Mesenchymal stem cell (in vitro differentiated cells and primary cell): ENCODE data around the gene HCN4.

Source experiments
- DNase-seq: peaks from one replicate; pipeline ENCODE4 v3.0.0-alpha.2; 2013
- H2AFZ ChIP-seq: one replicate; pipeline ENCODE4 v1.6.1; 2013; ENCODE audit warnings: low read depth, mild to moderate bottlenecking, control low read depth, inconsistent platforms, low read length, moderate library complexity
- H2AK5ac ChIP-seq: 2 replicates; pipeline ENCODE4 v1.6.1; 2013; ENCODE audit warnings: low read length, moderate library complexity, mild to moderate bottlenecking, inconsistent platforms; ENCODE audit not compliant: severe bottlenecking
- H2BK120ac ChIP-seq: one replicate; pipeline ENCODE4 v1.6.1; 2013; ENCODE audit warnings: low read depth, mild to moderate bottlenecking, inconsistent platforms, low read length, moderate library complexity
- H2BK12ac ChIP-seq, 2 experiments: one replicate each; pipeline ENCODE4 v1.6.1; 2013; ENCODE audit warnings: inconsistent platforms in 2 of 2, low read length in 2 of 2, mild to moderate bottlenecking in 2 of 2, moderate library complexity in 2 of 2, control low read depth in 1 of 2
- H2BK15ac ChIP-seq: one replicate; pipeline ENCODE4 v1.6.1; 2013; ENCODE audit warnings: mild to moderate bottlenecking, low read depth, inconsistent platforms; ENCODE audit not compliant: poor library complexity, severe bottlenecking
- H2BK5ac ChIP-seq: 2 replicates; pipeline ENCODE4 v1.6.1; 2013; ENCODE audit warnings: low read depth, mild to moderate bottlenecking, low read length, control low read depth, inconsistent platforms; ENCODE audit not compliant: poor library complexity, severe bottlenecking
- H3K14ac ChIP-seq, 2 experiments: one replicate each; pipeline ENCODE4 v1.6.1; 2013; ENCODE audit warnings: inconsistent platforms in 2 of 2, low read length in 2 of 2, control low read depth in 1 of 2, mild to moderate bottlenecking in 1 of 2, moderate library complexity in 1 of 2
- H3K18ac ChIP-seq, 2 experiments: one replicate each; pipeline ENCODE4 v1.6.1; 2013; ENCODE audit warnings: inconsistent platforms in 2 of 2, low read length in 2 of 2, control low read depth in 1 of 2, low read depth in 1 of 2, mild to moderate bottlenecking in 1 of 2
- H3K23ac ChIP-seq, 2 experiments: one replicate each; pipeline ENCODE4 v1.6.1; 2013; ENCODE audit warnings: inconsistent platforms in 2 of 2, low read length in 2 of 2, mild to moderate bottlenecking in 2 of 2, moderate library complexity in 2 of 2, control low read depth in 1 of 2
- H3K27ac ChIP-seq: 2 replicates; pipeline ENCODE4 v1.5.1; 2013; ENCODE audit warnings: mild to moderate bottlenecking, moderate library complexity, low read length, control low read depth, inconsistent platforms; ENCODE audit not compliant: poor library complexity, severe bottlenecking
- H3K27me3 ChIP-seq, 2 experiments: 2 replicates each; pipeline versions ENCODE4 v1.6.1 to v1.7.0; 2013; ENCODE audit warnings: low read length in 2 of 2, mild to moderate bottlenecking in 2 of 2, moderate library complexity in 2 of 2, control low read depth in 1 of 2, inconsistent platforms in 1 of 2; ENCODE audit not compliant: control insufficient read depth in 1 of 2, insufficient read depth in 1 of 2
- H3K36me3 ChIP-seq, 2 experiments: 2 replicates each; pipeline versions ENCODE4 v1.6.1 to v1.7.0; 2013; ENCODE audit warnings: low read length in 2 of 2, control low read depth in 1 of 2, inconsistent platforms in 1 of 2, low read depth in 1 of 2, mild to moderate bottlenecking in 1 of 2; ENCODE audit not compliant: insufficient read depth in 2 of 2, control insufficient read depth in 1 of 2
- H3K4ac ChIP-seq, 2 experiments: one replicate each; pipeline ENCODE4 v1.6.1; 2013; ENCODE audit warnings: inconsistent platforms in 2 of 2, low read length in 2 of 2, mild to moderate bottlenecking in 2 of 2, moderate library complexity in 2 of 2, control low read depth in 1 of 2, low read depth in 1 of 2
- H3K4me1 ChIP-seq: 2 replicates; pipeline ENCODE4 v1.6.1; 2013; ENCODE audit warnings: low read depth, low read length, control low read depth; ENCODE audit not compliant: control insufficient read depth, insufficient read depth
- H3K4me2 ChIP-seq: 2 replicates; pipeline ENCODE4 v1.6.1; 2013; ENCODE audit warnings: low read length, mild to moderate bottlenecking, inconsistent platforms; ENCODE audit not compliant: poor library complexity, severe bottlenecking
- H3K4me3 ChIP-seq, 2 experiments: 2 replicates each; pipeline versions ENCODE4 v1.5.1 to v1.7.0; 2013; ENCODE audit warnings: low read length in 2 of 2, mild to moderate bottlenecking in 2 of 2, control low read depth in 1 of 2, low read depth in 1 of 2; ENCODE audit not compliant: insufficient read depth in 1 of 2
- H3K79me1 ChIP-seq: replicated peaks from 2 replicates; pipeline ENCODE4 v1.6.1; 2013; ENCODE audit warnings: mild to moderate bottlenecking, control low read depth, low read length, inconsistent platforms; ENCODE audit not compliant: poor library complexity, severe bottlenecking
- H3K9ac ChIP-seq: 2 replicates; pipeline ENCODE4 v1.7.0; 2013; ENCODE audit warnings: mild to moderate bottlenecking, low read length, moderate library complexity
- H3K9me3 ChIP-seq: 2 replicates; pipeline ENCODE4 v1.7.0; 2013; ENCODE audit warnings: mild to moderate bottlenecking, low read length; ENCODE audit not compliant: control insufficient read depth
- H4K8ac ChIP-seq: one replicate; pipeline ENCODE4 v1.6.1; 2013; ENCODE audit warnings: inconsistent platforms, mild to moderate bottlenecking, low read length, moderate library complexity
- H4K91ac ChIP-seq: one replicate; pipeline ENCODE4 v1.6.1; 2013; ENCODE audit warnings: mild to moderate bottlenecking, low read length, inconsistent platforms
- WGBS: methylation state at CpG from one replicate; pipeline ENCODE4 v1.1.7; 2013; ENCODE audit warnings: mixed read lengths; 5-methylcytosine and 5-hydroxymethylcytosine counted together

HCN4 gene

DNA sequence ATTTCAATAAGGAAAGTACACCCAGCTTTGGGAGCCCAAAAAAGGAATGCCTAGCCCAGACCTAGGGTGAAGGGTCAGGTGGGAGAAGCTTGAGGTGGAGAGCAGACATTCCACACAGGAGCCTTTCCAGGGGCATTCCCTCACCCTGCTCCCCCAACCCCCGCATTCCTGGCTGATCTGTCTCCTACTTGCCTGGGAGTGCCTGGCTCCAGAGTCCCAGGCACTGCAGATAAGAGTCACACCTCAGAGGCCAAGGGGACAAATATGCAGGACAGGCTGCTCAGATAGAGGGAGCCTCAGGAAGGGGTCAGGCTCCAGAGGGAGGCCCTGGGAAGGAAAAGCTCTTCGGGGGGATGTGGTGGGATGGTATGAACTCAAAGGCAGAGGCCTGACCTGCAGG is 20.8 kb upstream of the HCN4 start:
- Histone ChIP-seq H3K4ac (no peak overlapping the region), H4K91ac (no peak overlapping the region), H3K4me2 (no peak overlapping the region), H3K4me3 (no peak overlapping the region), H4K8ac (no peak overlapping the region), H3K18ac (no peak overlapping the region), H2AFZ (no peak overlapping the region), H2AK5ac (no peak overlapping the region), H3K79me1 (no peaks in the 10 kb centered on the region), H3K14ac (no peak overlapping the region), H2BK120ac (no peak overlapping the region), H3K23ac (no peak overlapping the region), H2BK15ac (no peak overlapping the region), H3K27me3 (peaks cover 39 to 47% of the 10 kb centered on the region in 2 experiments), H3K9ac (no peak overlapping the region), H3K36me3 (no peaks in the 10 kb centered on the region), H2BK5ac (no peak overlapping the region), H2BK12ac (no peak overlapping the region), H3K4me1 (peaks cover 9% of the 10 kb centered on the region), H3K27ac (no peak overlapping the region), H3K9me3 (no peaks in the 10 kb centered on the region)
- 20% methylated on average over 2 of the region's 2 CpGs for WGBS
- DNase-seq: no peak

DNA sequence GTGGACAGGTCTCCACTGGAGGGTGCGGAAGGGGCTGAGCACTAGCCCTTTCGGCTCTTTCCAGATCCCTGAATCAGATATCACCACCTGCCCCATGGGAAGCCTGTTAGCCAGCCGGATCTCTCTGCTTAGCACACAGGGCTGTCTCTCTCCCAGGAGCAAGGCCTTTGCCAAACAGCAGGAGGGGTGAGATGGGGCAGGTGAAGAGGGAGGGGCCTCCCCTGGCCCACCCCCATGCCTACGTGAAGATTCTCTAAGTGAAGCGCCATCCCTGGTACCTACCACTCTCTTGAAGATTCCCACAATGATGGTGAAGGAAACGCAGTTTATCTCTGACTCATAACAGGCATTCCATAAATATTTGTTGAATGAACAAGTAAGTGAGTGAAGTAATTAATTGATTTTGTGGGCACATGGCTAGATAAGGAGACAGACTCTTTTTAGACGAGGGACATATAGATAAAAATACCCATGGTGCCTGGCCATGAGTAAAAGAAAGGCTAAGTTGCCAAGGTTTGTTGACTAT is 19.6 kb upstream of the HCN4 start:
- Histone ChIP-seq H3K14ac (no peak overlapping the region), H3K23ac (no peak overlapping the region), H2BK5ac (no peak overlapping the region), H3K4me2 (no peak overlapping the region), H2AK5ac (peak overlapping the region; percentile 0), H4K8ac (no peak overlapping the region), H3K36me3 (no peaks in the 10 kb centered on the region), H3K27me3 (peaks cover 33 to 43% of the 10 kb centered on the region in 2 experiments), H3K18ac (peak overlapping the region in 1 of 2 experiments; percentile 48), H3K79me1 (no peaks in the 10 kb centered on the region), H3K4ac (no peak overlapping the region), H4K91ac (peak overlapping the region; percentile 48), H2AFZ (no peak overlapping the region), H2BK12ac (peak overlapping the region in 1 of 2 experiments; percentile 1), H3K9ac (no peak overlapping the region), H3K4me1 (peaks cover 9% of the 10 kb centered on the region), H2BK120ac (no peak overlapping the region), H2BK15ac (no peak overlapping the region), H3K4me3 (no peak overlapping the region), H3K27ac (no peak overlapping the region), H3K9me3 (peaks cover 1% of the 10 kb centered on the region)
- DNase-seq: peak; percentile 86
- 36% methylated on average over 3 of the region's 7 CpGs for WGBS

DNA sequence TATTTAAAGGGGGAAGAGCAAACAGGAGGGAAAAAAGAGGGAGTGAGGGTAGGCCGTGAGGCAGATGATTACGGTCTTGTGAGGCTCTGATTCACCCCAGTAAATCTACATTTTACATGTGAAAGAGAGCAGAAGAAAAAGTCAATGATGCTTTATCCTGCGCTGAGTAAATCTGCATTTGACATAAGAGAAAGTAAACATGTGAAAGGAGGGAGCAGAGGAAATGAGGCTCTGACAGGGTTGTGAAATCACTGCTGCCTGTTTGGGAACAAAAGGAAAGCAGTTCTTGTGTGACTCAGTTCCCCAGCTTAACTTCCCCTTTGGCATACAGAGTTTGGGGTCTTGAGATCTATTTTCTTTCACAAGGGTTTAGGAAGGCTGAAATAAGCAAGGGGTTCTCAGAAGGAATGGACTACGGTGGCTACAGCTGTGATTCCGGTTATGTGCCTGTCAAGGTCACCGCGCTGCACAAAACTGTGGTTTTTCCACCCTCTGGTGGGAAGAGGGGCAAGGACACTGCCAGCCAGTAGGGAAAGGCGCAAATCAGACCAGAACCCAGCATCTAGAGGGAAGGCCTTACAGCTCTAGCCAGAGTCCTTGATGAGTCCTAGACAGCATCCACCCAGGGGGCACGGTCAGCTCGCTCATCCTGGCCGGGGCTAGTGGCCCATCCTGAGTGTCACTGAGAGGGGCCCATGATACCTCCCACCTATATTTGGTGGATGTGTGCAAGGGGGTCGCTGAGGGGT is 18.9 kb upstream of the HCN4 start:
- Histone ChIP-seq H3K79me1 (no peaks in the 10 kb centered on the region), H4K91ac (peak overlapping the region; percentile 48), H3K36me3 (no peaks in the 10 kb centered on the region), H2BK120ac (no peak overlapping the region), H2BK5ac (no peak overlapping the region), H3K4me1 (peaks cover 9% of the 10 kb centered on the region), H2BK15ac (no peak overlapping the region), H4K8ac (no peak overlapping the region), H3K9ac (peak overlapping the region; percentile 4), H3K14ac (no peak overlapping the region), H3K4me3 (no peak overlapping the region), H2BK12ac (peak overlapping the region in 1 of 2 experiments; percentile 1), H3K4ac (no peak overlapping the region), H2AFZ (no peak overlapping the region), H3K18ac (peak overlapping the region; percentile 38 to 76), H2AK5ac (peak overlapping the region; percentile 52), H3K4me2 (no peak overlapping the region), H3K9me3 (peaks cover 5% of the 10 kb centered on the region), H3K27ac (no peak overlapping the region), H3K27me3 (peaks cover 30 to 44% of the 10 kb centered on the region in 2 experiments), H3K23ac (no peak overlapping the region)
- WGBS: 55% methylated on average over 12 of the region's 12 CpGs
- peak; percentile 81 for DNase-seq

DNA sequence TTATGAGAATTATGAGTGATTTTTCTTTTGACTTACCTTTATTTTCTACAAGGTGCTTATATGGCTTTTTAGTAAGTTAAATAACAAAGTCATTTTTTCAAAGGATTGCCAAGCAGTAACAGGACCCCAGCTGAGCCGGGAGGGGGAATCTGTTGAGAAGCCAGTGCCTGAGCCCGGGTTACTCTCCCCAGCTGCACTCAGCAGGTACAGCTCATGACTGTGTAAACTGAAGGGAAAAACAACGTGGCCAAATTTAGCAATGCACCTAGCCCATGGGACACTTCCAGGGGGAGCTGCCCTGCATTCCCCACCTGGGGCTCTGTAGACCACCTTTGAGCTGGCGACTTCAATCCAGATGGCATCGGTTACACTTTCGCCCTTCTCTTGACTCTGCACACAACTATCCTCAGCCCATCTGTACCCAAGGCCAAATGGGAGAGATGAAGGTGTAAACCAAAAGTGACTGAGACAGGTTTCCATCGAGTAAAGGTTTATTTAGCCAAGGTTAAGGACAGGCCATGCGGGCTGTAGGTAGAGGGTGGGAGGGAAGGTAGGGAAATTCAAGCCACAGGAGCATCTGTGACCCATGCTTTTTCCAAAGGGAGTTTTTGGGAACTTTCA is 18.2 kb upstream of the HCN4 start:
- no peaks in the 10 kb centered on the region for H3K79me1 ChIP-seq
- H4K8ac ChIP-seq: no peak overlapping the region
- no peak for DNase-seq
- H3K9ac ChIP-seq: peak overlapping the region; percentile 4
- no peak overlapping the region for H2AFZ ChIP-seq
- 46% methylated on average over 5 of the region's 8 CpGs for WGBS
- no peak overlapping the region for H2AK5ac ChIP-seq
- no peak overlapping the region for H2BK5ac ChIP-seq
- H4K91ac ChIP-seq: no peak overlapping the region
- H3K18ac ChIP-seq: no peak overlapping the region
- no peak overlapping the region for H2BK15ac ChIP-seq
- H3K36me3 ChIP-seq: no peaks in the 10 kb centered on the region
- H3K9me3 ChIP-seq: peaks cover 5% of the 10 kb centered on the region
- H3K4me2 ChIP-seq: no peak overlapping the region
- H3K4me1 ChIP-seq: peaks cover 13% of the 10 kb centered on the region
- H3K27me3 ChIP-seq: peaks cover 33 to 43% of the 10 kb centered on the region in 2 experiments
- H3K4me3 ChIP-seq: no peak overlapping the region
- H3K27ac ChIP-seq: no peak overlapping the region
- H2BK12ac ChIP-seq: no peak overlapping the region
- H3K23ac ChIP-seq: no peak overlapping the region
- no peak overlapping the region for H3K14ac ChIP-seq
- H3K4ac ChIP-seq: no peak overlapping the region
- no peak overlapping the region for H2BK120ac ChIP-seq
